Measurements from ENCODE around the gene SKI.

- TF ChIP-seq CTCF (IDR thresholded peaks at IDR 0.05) (no peak), POLR2AphosphoS5 (IDR thresholded peaks at IDR 0.05) (no peak)
These were observed 130.8 kb downstream of the SKI start for GRCh38 chr1:2358651-2359640.

Data from prostate gland (tissue), 2 donors.